Activated naive CD8-positive, alpha-beta T cell treated with anti-CD3 and anti-CD28 coated beads for 36 hours (primary cell): ENCODE results near the gene TNIK. TPM values are rescaled to one million over a fixed set of nuclear protein-coding genes. Genes with fewer than 3 reads are reported as not detected.
A peak's percentile ranks its signal among the peaks of the same experiment; 100 is the strongest.

ENCODE experiments used
- DNase-seq: peaks from one replicate; pipeline ENCODE4 v3.0.0; 2021
- H3K27ac Mint-ChIP-seq: one replicate; pipeline ENCODE4 v1.8.0; 2022; ENCODE audit warnings: mild to moderate bottlenecking, moderate library complexity, mixed read lengths
- H3K27me3 Mint-ChIP-seq: one replicate; pipeline ENCODE4 v1.8.0; 2022; ENCODE audit warnings: mild to moderate bottlenecking, mixed read lengths
- H3K36me3 Mint-ChIP-seq: one replicate; pipeline ENCODE4 v1.8.0; 2021; ENCODE audit warnings: mild to moderate bottlenecking, mixed read lengths
- H3K4me1 Mint-ChIP-seq: one replicate; pipeline ENCODE4 v1.8.0; 2021; ENCODE audit warnings: mixed read lengths
- H3K4me3 Mint-ChIP-seq: one replicate; pipeline ENCODE4 v1.8.0; 2022; ENCODE audit warnings: mild to moderate bottlenecking, moderate library complexity, mixed read lengths
- H3K9me3 Mint-ChIP-seq: one replicate; pipeline ENCODE4 v1.8.0; 2022; ENCODE audit warnings: mixed read lengths
- total RNA-seq, 2 experiments: library from RNA; stranded (reverse); gene quantifications; one replicate each; pipeline ENCODE4 v1.2.3, GENCODE V29; 2021

The TNIK gene
- total RNA-seq, 2 experiments from 2014 or later: 21.3 to 24.6 TPM

DNA sequence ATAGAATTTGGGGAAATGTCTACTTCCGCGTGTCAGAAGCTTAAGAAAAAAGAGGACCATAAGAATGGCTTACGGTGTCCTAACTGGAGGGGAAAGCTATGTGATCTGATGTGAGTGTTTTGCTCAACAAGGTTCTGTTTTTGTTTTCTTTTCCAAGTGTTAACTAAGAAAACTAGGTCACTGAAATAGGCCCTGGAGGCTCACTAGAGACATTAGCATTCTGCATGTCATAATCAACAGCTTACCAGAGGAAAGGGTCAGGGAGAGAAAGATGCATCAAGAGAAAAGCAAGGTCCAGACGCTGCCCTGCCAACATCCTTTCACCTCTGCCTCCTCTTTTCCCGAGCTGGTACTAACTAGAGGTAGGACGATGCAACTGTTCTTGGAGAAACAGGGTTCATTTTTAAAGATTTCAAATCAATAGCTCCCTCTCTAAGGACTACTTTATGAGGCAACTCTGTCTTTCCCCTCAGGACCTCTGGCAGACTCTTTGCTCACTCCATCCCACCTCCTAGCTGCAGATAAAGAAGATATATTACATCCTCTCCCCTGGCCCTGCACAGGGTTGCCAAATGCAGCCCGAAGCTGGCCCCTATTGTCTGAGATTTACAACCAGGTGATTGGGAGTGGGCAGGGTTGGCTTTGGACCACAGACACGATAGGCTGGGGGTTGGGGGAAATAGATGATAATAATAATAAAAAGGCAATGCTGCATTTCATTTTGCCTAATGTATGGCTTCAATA, 223.8 kb downstream of the TNIK start:
- Mint-ChIP-seq H3K27ac (no peak overlapping the region), H3K36me3 (peaks cover 13% of the 10 kb centered on the region)

DNA sequence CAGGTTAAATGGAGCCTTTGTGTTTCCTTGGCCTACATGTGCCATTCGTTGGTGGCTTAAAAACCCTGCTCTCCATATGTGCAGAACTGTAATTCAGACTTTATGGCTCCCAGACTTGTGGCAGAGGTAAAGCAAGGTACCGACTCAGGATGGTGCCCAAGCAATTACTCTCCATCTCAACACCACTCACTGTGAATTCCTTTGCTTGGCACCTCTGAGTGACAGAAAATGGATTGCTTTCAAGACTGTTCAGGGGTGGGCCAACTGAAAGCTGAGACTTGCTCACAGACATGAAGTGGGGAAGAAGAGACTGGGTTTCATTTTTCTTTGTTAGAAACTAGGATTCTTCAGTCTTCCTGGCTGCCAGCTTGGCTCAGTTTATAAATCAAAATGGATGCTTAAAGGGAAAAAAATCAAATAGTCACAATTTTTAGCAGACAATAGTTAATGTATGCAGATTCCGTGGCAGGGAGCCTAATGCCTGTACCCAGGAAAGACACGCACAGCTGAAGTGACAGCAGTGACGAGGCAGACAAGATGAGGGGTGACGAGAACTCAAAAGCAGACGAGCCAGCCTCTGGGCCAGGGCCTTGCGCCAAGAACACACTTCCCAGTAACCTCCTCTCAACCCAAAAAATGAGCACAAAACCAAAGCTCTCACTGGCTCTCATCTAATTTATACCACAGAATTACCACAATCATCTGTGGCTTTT, 225.8 kb downstream of the TNIK start:
- H3K9me3 Mint-ChIP-seq: peaks cover 3% of the 10 kb centered on the region
- H3K27ac Mint-ChIP-seq: no peak overlapping the region
- H3K4me1 Mint-ChIP-seq: peaks cover 38% of the 10 kb centered on the region
- DNase-seq: no peak
- H3K4me3 Mint-ChIP-seq: no peak overlapping the region
- H3K27me3 Mint-ChIP-seq: no peaks in the 10 kb centered on the region
- peaks cover 20% of the 10 kb centered on the region for H3K36me3 Mint-ChIP-seq

More for the DNA sequence above, 223.8 kb downstream of the TNIK start:
- Mint-ChIP-seq H3K27me3 (no peaks in the 10 kb centered on the region), H3K4me1 (peaks cover 37% of the 10 kb centered on the region), H3K9me3 (peaks cover 3% of the 10 kb centered on the region), H3K4me3 (no peak overlapping the region)
- DNase-seq: no peak

DNA sequence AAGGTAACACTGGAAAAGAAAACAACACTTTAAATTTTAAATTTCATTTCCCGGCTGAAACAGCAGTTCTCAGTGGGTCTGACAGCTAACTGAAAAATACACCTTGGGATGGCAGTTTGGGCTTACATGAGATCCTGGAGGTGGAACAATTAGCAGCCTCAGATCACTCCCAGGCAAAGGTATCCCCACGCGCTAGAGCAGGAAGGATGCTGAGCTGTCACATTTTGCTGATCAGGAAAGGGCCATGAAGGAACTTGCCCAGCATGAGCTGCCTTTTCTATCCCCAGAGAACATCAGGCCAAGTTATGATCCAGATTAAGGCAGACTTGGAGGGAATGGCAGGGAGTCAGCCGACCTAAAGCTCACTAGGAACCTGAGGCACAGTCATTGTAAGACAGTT, 228.8 kb downstream of the TNIK start:
- H3K27ac Mint-ChIP-seq: no peak overlapping the region
- H3K27me3 Mint-ChIP-seq: no peaks in the 10 kb centered on the region
- H3K4me1 Mint-ChIP-seq: peaks cover 47% of the 10 kb centered on the region
- peaks cover 32% of the 10 kb centered on the region for H3K36me3 Mint-ChIP-seq
- H3K4me3 Mint-ChIP-seq: no peak overlapping the region
- H3K9me3 Mint-ChIP-seq: peaks cover 6% of the 10 kb centered on the region
- DNase-seq: no peak

DNA sequence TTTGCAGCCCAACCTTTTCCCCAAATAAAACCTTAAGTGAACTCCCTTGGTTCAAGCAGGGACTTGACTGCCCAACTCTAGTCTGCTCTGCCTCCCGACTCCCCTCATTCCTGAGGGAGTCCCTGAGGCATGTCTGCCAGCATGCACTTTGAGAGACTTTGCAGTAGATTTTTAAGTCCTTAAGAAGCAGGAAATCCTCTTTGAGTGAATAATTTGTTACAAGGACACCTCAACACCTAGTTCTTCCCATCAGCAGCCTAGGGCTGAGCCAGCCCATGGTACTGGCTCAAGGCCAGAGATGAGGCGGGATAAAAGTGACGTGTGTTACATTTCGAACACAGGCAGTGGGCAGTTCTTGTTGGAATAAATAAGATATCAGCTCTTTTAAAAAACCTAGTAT, 229.3 kb downstream of the TNIK start:
- H3K4me1 Mint-ChIP-seq: peaks cover 46% of the 10 kb centered on the region
- H3K36me3 Mint-ChIP-seq: peaks cover 35% of the 10 kb centered on the region
- no peak overlapping the region for H3K4me3 Mint-ChIP-seq
- H3K27ac Mint-ChIP-seq: no peak overlapping the region
- no peak for DNase-seq
- H3K27me3 Mint-ChIP-seq: no peaks in the 10 kb centered on the region
- H3K9me3 Mint-ChIP-seq: peaks cover 11% of the 10 kb centered on the region

DNA sequence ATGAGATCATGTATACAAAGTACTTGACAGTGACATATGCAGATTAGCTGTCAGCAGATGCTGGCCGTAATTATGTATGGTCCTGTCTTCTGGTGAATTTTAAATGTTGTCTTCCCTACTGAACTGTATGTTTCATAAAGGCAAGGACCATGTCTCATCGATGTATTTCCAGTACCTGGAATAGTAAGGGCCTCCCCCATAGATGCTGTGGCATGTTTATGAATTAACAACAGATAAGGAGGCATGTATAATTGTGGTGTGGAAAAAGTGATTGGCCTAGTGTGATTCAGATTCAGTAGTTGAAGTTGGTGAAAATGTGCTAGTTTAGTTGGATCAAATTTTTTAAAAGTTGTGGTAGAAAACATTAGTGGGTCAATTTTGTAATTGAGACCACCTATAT, 231.0 kb downstream of the TNIK start:
- H3K27me3 Mint-ChIP-seq: no peaks in the 10 kb centered on the region
- H3K36me3 Mint-ChIP-seq: peaks cover 35% of the 10 kb centered on the region
- H3K4me3 Mint-ChIP-seq: no peak overlapping the region
- DNase-seq: no peak
- H3K27ac Mint-ChIP-seq: peak overlapping the region; percentile 73
- peaks cover 9% of the 10 kb centered on the region for H3K9me3 Mint-ChIP-seq
- peaks cover 49% of the 10 kb centered on the region for H3K4me1 Mint-ChIP-seq

DNA sequence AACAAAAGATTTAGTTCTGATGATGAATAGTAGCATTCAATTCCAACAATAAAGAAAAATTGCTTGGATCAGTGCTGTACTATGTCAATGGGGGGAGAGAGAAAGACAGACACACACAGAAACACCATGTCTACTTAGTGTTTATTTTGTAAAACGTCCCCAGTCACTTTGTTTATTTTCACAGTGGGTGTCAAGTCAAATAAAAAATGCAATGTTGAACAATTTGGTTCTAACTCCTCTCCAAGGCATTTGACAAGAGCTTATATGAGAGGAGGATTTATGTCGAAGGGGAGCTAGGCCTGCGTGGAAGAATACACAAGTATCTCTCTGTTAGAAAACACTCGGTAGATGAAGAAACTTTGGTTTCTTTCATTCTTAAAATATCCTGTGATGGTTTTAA, 232.0 kb downstream of the TNIK start:
- peaks cover 41% of the 10 kb centered on the region for H3K4me1 Mint-ChIP-seq
- peaks cover 9% of the 10 kb centered on the region for H3K9me3 Mint-ChIP-seq
- peaks cover 35% of the 10 kb centered on the region for H3K36me3 Mint-ChIP-seq
- H3K4me3 Mint-ChIP-seq: no peak overlapping the region
- DNase-seq: no peak
- peak overlapping the region; percentile 73 for H3K27ac Mint-ChIP-seq
- H3K27me3 Mint-ChIP-seq: no peaks in the 10 kb centered on the region

DNA sequence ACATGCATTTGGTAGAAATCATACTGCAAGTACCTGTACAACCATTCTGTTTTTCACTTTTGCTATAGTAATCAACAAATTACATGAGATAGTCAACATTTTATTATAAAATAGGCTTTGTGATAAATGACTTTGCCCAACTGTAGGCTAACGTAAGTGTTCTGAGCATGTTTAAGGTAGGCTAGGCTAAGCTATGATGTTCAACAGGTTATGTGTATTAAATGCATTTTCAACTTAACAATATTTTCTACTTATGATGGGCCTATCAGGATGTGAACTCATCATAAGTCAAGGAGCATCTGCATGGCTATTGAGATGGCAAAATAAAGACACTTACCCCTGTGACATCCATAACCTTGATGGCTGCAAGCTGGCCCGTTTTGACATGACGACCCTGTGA, 232.4 kb downstream of the TNIK start:
- no peak for DNase-seq
- Mint-ChIP-seq H3K36me3 (peaks cover 35% of the 10 kb centered on the region), H3K27ac (no peak overlapping the region), H3K4me1 (peaks cover 37% of the 10 kb centered on the region), H3K4me3 (no peak overlapping the region), H3K9me3 (peaks cover 9% of the 10 kb centered on the region), H3K27me3 (no peaks in the 10 kb centered on the region)

DNA sequence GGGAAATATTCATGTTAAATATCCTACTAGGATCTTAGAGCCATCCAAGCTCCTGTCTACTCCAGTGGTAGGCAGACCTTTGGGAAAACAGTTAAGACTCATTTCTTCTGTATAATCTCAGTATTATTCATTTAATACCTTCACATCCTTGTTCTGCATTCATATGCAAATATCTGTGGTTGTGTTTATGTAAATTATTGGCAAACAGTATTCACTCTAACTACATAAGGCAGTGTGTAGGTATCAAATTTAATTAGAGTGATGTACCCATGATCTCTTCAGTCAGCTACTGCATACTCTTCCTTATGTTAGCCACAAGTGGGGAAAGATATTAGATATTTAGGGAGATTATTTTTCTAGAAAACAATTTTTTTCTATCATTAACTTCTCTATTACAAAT, 232.8 kb downstream of the TNIK start:
- DNase-seq: no peak
- Mint-ChIP-seq H3K9me3 (peaks cover 9% of the 10 kb centered on the region), H3K36me3 (peaks cover 35% of the 10 kb centered on the region), H3K27ac (no peak overlapping the region), H3K4me3 (no peak overlapping the region), H3K4me1 (peaks cover 37% of the 10 kb centered on the region), H3K27me3 (no peaks in the 10 kb centered on the region)

DNA sequence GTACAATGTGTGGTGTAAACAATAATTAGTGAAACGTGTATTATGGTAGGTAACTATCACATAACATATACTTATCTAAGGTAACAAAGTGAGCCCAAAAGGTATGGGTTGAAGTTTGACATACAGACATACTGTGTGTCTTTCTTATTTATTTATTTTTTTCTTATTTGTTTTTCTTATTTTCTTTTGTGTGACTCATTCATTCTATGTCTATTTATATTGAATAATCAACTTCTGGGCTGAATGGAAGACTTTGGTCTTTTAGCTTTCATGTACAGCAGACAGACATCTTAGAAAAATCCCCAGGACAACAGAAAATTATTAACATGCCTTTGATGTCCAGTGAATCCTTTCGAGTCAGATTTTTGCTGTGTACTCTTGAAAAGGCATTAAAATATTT, 233.4 kb downstream of the TNIK start:
- Mint-ChIP-seq H3K4me3 (no peak overlapping the region), H3K9me3 (peaks cover 9% of the 10 kb centered on the region), H3K27ac (no peak overlapping the region), H3K36me3 (peaks cover 35% of the 10 kb centered on the region), H3K4me1 (peaks cover 37% of the 10 kb centered on the region), H3K27me3 (no peaks in the 10 kb centered on the region)
- DNase-seq: no peak

DNA sequence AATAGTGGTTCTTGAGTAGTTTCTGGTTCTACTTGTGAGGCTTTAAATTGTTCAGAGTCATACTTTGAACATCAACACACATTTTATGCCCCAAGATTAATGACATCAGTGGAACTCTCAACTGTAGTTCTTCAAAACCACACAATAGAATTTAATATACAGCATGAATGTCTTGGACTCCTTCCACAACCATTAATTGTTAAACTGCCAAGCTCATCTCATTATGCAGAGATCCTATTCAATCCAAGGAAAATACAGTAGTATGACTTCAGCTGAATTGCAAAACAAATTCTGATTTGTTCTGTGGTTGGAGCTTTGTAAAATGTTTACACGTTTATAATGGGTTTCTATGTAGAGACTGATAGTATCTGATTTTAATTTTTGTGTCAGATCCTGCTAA, 234.5 kb downstream of the TNIK start:
- peaks cover 41% of the 10 kb centered on the region for H3K4me1 Mint-ChIP-seq
- no peaks in the 10 kb centered on the region for H3K27me3 Mint-ChIP-seq
- H3K4me3 Mint-ChIP-seq: no peak overlapping the region
- DNase-seq: no peak
- H3K36me3 Mint-ChIP-seq: peaks cover 28% of the 10 kb centered on the region
- H3K9me3 Mint-ChIP-seq: peaks cover 9% of the 10 kb centered on the region
- peak overlapping the region; percentile 66 for H3K27ac Mint-ChIP-seq

DNA sequence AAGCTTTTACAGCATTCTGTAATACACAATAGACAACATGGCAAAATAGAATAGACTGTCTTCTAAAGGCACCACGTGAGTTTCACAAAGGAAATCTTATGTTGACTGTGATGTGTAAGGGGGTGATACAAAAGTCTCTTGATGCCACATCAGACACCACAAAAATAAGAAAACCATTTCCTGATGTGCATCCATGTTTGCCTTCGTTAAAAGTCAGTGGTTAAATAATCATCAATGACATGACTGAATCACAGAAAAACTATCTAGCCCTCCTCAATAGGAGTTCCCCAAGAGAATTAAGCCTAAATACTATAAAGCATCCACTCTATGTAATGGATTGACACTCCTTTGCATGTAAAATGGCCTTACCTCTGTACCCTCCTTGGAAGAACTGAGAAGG, 235.0 kb downstream of the TNIK start:
- Mint-ChIP-seq H3K9me3 (peaks cover 9% of the 10 kb centered on the region), H3K36me3 (peaks cover 27% of the 10 kb centered on the region), H3K4me3 (no peak overlapping the region), H3K4me1 (peaks cover 41% of the 10 kb centered on the region), H3K27me3 (no peaks in the 10 kb centered on the region), H3K27ac (peak overlapping the region; percentile 66)
- no peak for DNase-seq

DNA sequence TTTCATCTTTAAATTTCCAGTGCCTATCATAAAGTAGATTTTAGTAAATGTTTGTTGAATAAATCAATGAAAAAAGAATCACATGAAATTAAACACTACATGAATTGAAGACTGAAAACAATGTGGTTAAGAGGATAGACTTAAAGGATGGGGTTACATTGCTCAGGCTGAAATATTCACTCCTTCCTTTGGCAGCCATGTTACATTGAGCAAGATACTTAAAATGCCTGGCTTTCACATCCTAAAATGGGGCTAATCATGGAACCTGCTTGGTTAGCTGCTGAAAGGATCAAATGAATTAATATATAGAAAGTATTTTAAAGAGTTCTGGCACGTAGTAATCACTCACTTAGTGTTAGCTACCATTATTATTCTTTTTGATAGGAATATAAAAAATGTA, 236.8 kb downstream of the TNIK start:
- Mint-ChIP-seq H3K27ac (no peak overlapping the region), H3K4me3 (no peak overlapping the region), H3K27me3 (no peaks in the 10 kb centered on the region), H3K36me3 (peaks cover 29% of the 10 kb centered on the region), H3K4me1 (peaks cover 24% of the 10 kb centered on the region), H3K9me3 (peaks cover 9% of the 10 kb centered on the region)
- DNase-seq: no peak

DNA sequence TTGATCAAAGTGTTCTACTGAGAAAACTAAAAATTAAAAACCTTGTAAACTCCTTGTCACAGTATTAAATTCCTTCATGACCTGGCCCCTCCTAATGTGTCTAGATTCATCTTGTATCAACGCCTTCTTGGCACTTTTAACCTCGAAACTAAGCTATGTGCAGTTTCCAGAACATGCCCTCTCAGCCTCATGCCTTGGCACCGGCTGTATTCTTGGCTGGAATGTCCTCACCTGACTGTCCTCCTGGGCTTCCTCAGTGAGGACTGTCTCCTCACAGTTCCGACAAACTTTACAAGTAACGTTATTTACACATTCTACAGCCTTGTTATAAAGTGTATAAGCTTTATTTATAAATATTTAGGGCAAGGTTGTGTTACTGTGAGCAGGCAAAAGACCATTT, 237.2 kb downstream of the TNIK start:
- peaks cover 9% of the 10 kb centered on the region for H3K9me3 Mint-ChIP-seq
- no peak for DNase-seq
- peaks cover 24% of the 10 kb centered on the region for H3K4me1 Mint-ChIP-seq
- H3K36me3 Mint-ChIP-seq: peaks cover 28% of the 10 kb centered on the region
- H3K4me3 Mint-ChIP-seq: no peak overlapping the region
- no peaks in the 10 kb centered on the region for H3K27me3 Mint-ChIP-seq
- H3K27ac Mint-ChIP-seq: no peak overlapping the region

DNA sequence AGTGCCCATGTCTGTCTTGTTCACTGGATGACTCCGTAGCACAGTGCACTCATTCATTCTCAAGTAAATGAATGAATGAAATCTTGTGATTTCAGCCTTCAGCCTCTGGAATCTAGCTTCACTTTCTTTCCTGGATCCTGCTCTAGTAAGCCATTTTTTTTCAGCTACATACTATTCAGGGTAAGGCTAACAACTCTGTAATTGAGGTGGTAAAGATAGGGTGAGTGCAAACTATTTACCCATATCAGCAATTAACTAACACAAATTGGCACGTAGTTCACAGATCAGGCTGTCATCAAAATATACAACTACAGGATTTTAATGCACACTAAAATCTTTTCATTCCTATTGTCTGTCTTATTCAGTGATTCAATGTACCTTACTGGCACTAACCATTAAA, 238.6 kb downstream of the TNIK start:
- H3K4me1 Mint-ChIP-seq: peaks cover 26% of the 10 kb centered on the region
- H3K36me3 Mint-ChIP-seq: peaks cover 20% of the 10 kb centered on the region
- peaks cover 9% of the 10 kb centered on the region for H3K9me3 Mint-ChIP-seq
- H3K27ac Mint-ChIP-seq: no peak overlapping the region
- no peak overlapping the region for H3K4me3 Mint-ChIP-seq
- no peaks in the 10 kb centered on the region for H3K27me3 Mint-ChIP-seq
- DNase-seq: no peak

DNA sequence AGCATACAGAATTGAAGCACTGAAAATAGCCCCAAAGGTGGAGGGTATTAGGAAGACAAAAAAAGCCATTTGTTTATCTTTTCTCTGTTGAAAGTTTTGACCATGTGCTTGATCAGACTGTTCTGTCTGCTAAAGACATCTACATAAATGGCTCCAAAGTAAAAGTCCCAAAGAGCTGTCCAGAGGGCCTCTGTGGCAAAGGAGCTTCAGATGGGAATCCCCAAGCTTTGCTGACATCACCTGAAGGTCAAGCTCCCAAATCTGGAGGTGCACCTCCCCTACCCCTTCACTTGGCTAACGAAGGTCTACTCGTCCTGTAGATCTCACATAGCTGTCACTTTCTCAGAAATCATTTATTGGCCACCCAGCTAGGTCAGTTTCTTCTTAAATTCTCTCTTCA, 239.1 kb downstream of the TNIK start:
- H3K4me3 Mint-ChIP-seq: no peak overlapping the region
- H3K27me3 Mint-ChIP-seq: no peaks in the 10 kb centered on the region
- H3K4me1 Mint-ChIP-seq: peaks cover 26% of the 10 kb centered on the region
- no peak overlapping the region for H3K27ac Mint-ChIP-seq
- H3K9me3 Mint-ChIP-seq: peaks cover 6% of the 10 kb centered on the region
- H3K36me3 Mint-ChIP-seq: peaks cover 17% of the 10 kb centered on the region
- no peak for DNase-seq

DNA sequence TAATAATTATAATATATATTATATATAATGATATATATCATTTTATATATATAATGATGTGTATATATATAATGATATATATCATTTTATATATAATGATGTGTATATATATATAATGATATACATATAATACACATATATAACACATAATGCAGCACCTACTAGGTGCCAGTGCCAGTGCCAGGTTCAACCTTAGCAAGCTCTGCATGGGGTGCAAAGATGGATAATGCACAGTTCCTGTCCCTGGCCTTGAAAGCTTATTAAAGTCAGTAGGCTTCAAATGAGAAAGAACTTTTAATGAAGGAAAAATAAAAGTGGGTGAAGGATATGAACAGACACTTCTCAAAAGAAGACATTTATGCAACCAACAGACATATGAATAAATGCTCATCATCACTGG, 240.9 kb downstream of the TNIK start:
- Mint-ChIP-seq H3K27me3 (no peaks in the 10 kb centered on the region), H3K36me3 (peaks cover 5% of the 10 kb centered on the region), H3K9me3 (peaks cover 2% of the 10 kb centered on the region), H3K4me3 (no peak overlapping the region), H3K4me1 (peaks cover 14% of the 10 kb centered on the region), H3K27ac (no peak overlapping the region)
- no peak for DNase-seq
